Suprapubic skin (tissue), 4 donors: ENCODE results near the gene SORCS2. TPM values are rescaled to one million over a fixed set of nuclear protein-coding genes. Genes with fewer than 3 reads are reported as not detected.
"Not testable (repeated sequence)": the region's sequence is repeated elsewhere in the genome, so short reads cannot be mapped to it uniquely, and the experiment has no call there.

Experiments
- DNase-seq, 2 donors: peaks; one replicate each; pipeline ENCODE4 v3.0.0-alpha.2; 2019; ENCODE audit warnings: low spot score in 2 of 2
- H3K27ac ChIP-seq: fragments of 200-600 bp; sonication (generic); one replicate; pipeline ENCODE4 v1.5.1; 2019
- H3K27me3 ChIP-seq: fragments of 200-600 bp; sonication (generic); one replicate; pipeline ENCODE4 v1.5.1; 2019
- H3K36me3 ChIP-seq: fragments of 200-600 bp; sonication (generic); one replicate; pipeline ENCODE4 v1.5.1; 2019
- H3K4me1 ChIP-seq: fragments of 200-600 bp; sonication (generic); one replicate; pipeline ENCODE4 v1.5.1; 2019
- H3K4me3 ChIP-seq: fragments of 200-600 bp; sonication (generic); one replicate; pipeline ENCODE4 v1.5.1; 2019; ENCODE audit warnings: mild to moderate bottlenecking
- H3K9me3 ChIP-seq: fragments of 200-600 bp; sonication (generic); one replicate; pipeline ENCODE4 v1.5.1; 2019
- CTCF ChIP-seq, 2 donors: fragments of 200-600 bp in 1 of 2; fragments of 450-650 bp in 1 of 2; sonication (generic) in 1 of 2; IDR thresholded peaks; one replicate each; pipeline ENCODE4 v1.5.1; 2016 to 2019; ENCODE audit warnings: antibody characterized with exemption in 2 of 2, mild to moderate bottlenecking in 1 of 2, moderate library complexity in 1 of 2
- EP300 ChIP-seq: sonication (generic); formaldehyde crosslinking; IDR thresholded peaks from one replicate; pipeline ENCODE4 v1.6.1; 2017; ENCODE audit warnings: antibody characterized with exemption
- POLR2A ChIP-seq, 2 donors: fragments of 450-650 bp; IDR thresholded peaks; one replicate each; pipeline ENCODE4 v1.6.1; 2017; ENCODE audit warnings: antibody characterized with exemption in 2 of 2, mild to moderate bottlenecking in 2 of 2, moderate library complexity in 2 of 2
- POLR2AphosphoS5 ChIP-seq, 3 donors: sonication (generic); formaldehyde crosslinking; IDR thresholded peaks; one replicate each; pipeline ENCODE4 v1.6.1; 2017; ENCODE audit warnings: antibody characterized with exemption in 3 of 3
- WGBS: methylation state at CpG from one replicate; pipeline ENCODE4 v1.1.5; 2018; 5-methylcytosine and 5-hydroxymethylcytosine counted together
- total RNA-seq, 4 donors: library from RNA; depleted of rRNA; stranded (reverse); fragments of >200 nt; gene quantifications; one replicate each; pipeline ENCODE4 v1.1.0, GENCODE V29; 2016

The SORCS2 gene
- total RNA-seq, 4 donors from 2014 or later, result 0.94 to 4.6 (median 1.3) TPM

DNA sequence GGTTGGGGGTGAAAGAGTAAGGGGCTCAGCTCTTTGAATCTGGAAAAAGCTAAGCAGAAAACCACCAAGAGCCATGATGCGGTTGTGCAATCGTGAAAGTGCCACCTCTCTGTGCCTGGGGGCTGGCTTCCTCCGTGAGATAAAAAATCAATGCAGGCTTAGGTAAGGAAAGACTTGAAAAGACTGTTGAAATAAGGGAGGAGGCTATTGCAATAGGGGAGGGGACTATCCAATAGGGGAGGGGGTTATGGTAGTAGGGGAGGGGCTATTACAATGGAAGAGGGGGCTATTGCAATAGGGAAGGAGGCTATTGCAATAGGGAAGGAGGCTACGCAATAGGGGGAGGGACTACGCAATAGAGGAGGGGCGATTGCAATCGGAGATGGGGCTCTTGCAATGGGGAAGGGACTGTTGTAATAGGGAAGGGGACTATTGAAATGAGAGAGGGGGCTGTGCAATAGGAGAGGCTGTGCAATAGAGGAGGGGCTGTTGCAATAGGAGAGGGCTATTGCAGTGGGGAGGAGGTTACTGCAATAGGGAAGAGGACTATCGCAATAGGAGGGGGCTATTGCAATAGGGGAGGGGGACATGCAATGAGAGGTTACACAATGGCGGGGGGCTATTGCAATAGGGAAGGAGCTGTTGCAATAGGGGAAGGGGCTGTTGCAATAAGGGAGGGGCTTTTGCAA is 404.7 kb downstream of the SORCS2 start:
- Histone ChIP-seq H3K36me3 (no peaks in the 10 kb centered on the region), H3K4me1 (no peaks in the 10 kb centered on the region), H3K9me3 (no peaks in the 10 kb centered on the region), H3K27me3 (peaks cover 12% of the 10 kb centered on the region), H3K27ac (no peak overlapping the region), H3K4me3 (no peak overlapping the region)
- WGBS, result 70% methylated on average over 9 of the region's 9 CpGs
- TF ChIP-seq POLR2A (IDR thresholded peaks at IDR 0.05), result no peak
- TF ChIP-seq EP300, result no peak
- TF ChIP-seq POLR2AphosphoS5 (IDR thresholded peaks at IDR 0.05), result no peak
- no peak for TF ChIP-seq CTCF (IDR thresholded peaks at IDR 0.05)
- DNase-seq, result no peak

DNA sequence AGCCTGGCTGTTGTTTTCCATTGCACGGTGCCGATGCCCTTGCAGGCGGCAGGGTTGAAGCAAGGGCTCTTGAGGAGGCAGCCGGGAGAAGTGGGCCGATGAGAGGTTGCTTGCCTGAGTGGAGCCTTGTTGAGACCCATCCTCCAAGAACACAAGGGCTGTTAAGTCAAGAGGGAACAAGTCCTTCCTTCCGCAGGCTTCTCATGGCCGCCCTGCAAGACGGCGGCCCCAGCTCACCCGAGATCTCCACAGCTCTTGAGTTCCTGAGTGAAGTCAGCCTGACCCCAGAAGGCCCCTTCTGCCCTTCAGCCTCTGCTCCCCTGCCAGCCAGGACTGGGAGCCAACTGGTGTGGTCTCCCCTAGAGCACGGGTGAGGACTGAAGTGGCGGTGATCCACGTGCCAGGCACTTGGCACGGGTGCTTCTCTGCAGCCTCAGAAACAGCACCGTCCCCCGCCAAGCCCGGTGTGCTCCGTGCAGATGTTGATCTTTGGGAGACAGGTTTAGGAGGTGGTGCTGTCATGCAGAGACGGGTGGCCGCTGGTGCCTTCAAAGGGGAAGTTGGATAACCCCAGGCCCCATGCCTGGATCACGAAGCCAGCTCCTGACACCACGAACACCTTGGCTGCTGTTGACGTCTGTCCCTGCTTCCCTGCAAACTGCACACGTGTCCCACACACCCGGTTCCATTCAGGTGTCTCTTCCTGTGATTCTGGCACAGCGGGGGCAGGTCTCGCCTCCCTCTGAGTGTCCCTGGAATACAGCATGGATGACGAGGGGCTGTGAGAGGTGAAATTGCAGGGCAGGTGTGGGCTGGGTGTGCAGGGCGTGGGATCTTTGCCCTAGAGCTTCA is 406.8 kb downstream of the SORCS2 start:
- no peaks in the 10 kb centered on the region for H3K36me3 ChIP-seq
- 79% methylated on average over 15 of the region's 29 CpGs for WGBS
- TF ChIP-seq EP300 (no peak), POLR2AphosphoS5 (IDR thresholded peaks at IDR 0.05) (no peak), CTCF (IDR thresholded peaks at IDR 0.05) (no peak), POLR2A (IDR thresholded peaks at IDR 0.05) (no peak)
- no peaks in the 10 kb centered on the region for H3K9me3 ChIP-seq
- DNase-seq, result no peak
- H3K4me3 ChIP-seq, result no peak overlapping the region
- peaks cover 12% of the 10 kb centered on the region for H3K27me3 ChIP-seq
- no peaks in the 10 kb centered on the region for H3K4me1 ChIP-seq
- no peak overlapping the region for H3K27ac ChIP-seq

- 67% methylated on average over 17 of the region's 17 CpGs for WGBS
- no peaks in the 10 kb centered on the region for H3K4me1 ChIP-seq
- no peaks in the 10 kb centered on the region for H3K9me3 ChIP-seq
- H3K27ac ChIP-seq, result no peak overlapping the region
- DNase-seq, result no peak
- peaks cover 8% of the 10 kb centered on the region for H3K27me3 ChIP-seq
- no peaks in the 10 kb centered on the region for H3K36me3 ChIP-seq
- TF ChIP-seq POLR2AphosphoS5 (IDR thresholded peaks at IDR 0.05) (no peak), POLR2A (IDR thresholded peaks at IDR 0.05) (no peak), EP300 (no peak), CTCF (IDR thresholded peaks at IDR 0.05) (no peak)
- H3K4me3 ChIP-seq, result no peak overlapping the region
Observed at GRCh38 chr4:7600247-7600646, 407.9 kb downstream of the SORCS2 start.

DNA sequence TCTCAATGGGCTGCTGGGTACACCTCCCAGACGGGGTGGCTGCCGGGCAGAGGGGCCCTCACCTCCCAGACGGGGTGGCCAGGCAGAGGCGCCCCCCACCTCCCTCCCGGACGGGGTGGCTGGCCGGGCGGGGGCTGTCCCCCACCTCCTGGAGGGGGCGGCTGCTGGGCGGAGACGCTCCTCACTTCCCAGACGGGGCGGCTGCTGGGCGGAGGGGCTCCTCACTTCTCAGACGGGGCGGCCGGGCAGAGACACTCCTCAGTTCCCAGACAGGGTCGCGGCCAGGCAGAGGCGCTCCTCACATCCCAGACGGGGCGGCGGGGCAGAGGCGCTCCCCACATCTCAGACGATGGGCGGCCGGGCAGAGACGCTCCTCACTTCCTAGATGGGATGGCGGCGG is 409.8 kb downstream of the SORCS2 start:
- H3K27ac ChIP-seq, H3K4me3 ChIP-seq, H3K9me3 ChIP-seq, DNase-seq, H3K4me1 ChIP-seq, H3K36me3 ChIP-seq, H3K27me3 ChIP-seq: not testable (repeated sequence)
- WGBS, result 91% methylated on average over 11 of the region's 30 CpGs

DNA sequence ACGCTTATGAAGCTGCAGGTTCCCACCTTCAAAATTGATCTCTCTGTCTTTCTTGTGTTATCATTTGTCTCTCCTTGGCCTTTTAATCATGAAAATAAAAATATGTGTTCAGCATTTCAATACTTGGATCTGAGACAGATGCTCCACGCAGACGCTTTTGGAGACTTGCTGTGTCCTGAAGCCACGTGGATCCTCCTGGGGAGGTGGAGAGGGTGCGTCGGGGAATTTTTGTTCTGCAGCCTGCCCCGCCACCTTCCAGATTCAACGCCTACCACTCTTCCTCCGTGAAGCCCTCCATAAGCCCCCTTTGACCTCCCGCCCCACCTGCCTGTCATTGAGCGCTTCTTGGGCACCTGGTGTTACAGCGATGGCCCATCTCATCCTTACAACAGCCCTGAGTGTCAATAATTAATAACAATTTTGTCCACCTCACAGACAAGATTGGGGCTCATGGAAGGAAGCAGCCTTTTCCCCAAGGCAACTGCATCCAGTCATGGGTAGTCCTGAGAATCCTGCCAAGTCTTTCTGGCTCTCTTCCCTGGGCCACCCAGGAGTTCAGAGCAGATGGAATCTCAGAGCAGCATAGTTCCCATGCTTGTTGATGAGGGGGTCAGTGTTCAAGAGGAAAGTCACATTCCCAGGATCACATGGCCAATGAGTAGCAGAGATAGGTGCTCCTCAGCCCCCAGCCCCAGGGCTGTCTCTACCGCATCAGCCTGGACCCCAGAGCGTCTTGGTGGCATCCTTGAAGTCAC is 415.0 kb downstream of the SORCS2 start:
- WGBS, result 81% methylated on average over 12 of the region's 14 CpGs
- DNase-seq, result no peak
- TF ChIP-seq CTCF (IDR thresholded peaks at IDR 0.05), result no peak
- TF ChIP-seq POLR2AphosphoS5 (IDR thresholded peaks at IDR 0.05), result no peak
- TF ChIP-seq POLR2A (IDR thresholded peaks at IDR 0.05), result no peak
- no peak for TF ChIP-seq EP300

More for the DNA sequence above, 415.0 kb downstream of the SORCS2 start:
- Histone ChIP-seq H3K36me3 (no peaks in the 10 kb centered on the region), H3K4me1 (no peaks in the 10 kb centered on the region), H3K9me3 (no peaks in the 10 kb centered on the region), H3K27ac (no peak overlapping the region), H3K4me3 (no peak overlapping the region), H3K27me3 (no peaks in the 10 kb centered on the region)
